ENCODE results near the gene GTSE1. TPM values are rescaled to one million over a fixed set of nuclear protein-coding genes. Genes with fewer than 3 reads are reported as not detected.

The GTSE1 gene
- total RNA-seq, 2 experiments from 2014 or later: 67.6 to 76.2 TPM

- Mint-ChIP-seq H3K4me1 (peaks cover 20% of the 10 kb centered on the region), H3K9me3 (no peaks in the 10 kb centered on the region), H3K36me3 (ENCODE audit: low read depth) (peaks cover 38% of the 10 kb centered on the region), H3K27me3 (no peaks in the 10 kb centered on the region), H3K27ac (no peak overlapping the region), H3K4me3 (no peak overlapping the region)
- DNase-seq: no peak
- CTCF ChIA-PET: no interaction called here
- POLR2A ChIA-PET: interaction anchor here (0.8 to 4.5 kb wide), 5 partner anchors 10 to 129 kb away, joined by 3 to 19 read pairs (median 4); partner anchors contain the start of gene GTSE1
Observed at GRCh38 chr22:46280063-46280817, 16.4 kb upstream of the GTSE1 start.

DNA sequence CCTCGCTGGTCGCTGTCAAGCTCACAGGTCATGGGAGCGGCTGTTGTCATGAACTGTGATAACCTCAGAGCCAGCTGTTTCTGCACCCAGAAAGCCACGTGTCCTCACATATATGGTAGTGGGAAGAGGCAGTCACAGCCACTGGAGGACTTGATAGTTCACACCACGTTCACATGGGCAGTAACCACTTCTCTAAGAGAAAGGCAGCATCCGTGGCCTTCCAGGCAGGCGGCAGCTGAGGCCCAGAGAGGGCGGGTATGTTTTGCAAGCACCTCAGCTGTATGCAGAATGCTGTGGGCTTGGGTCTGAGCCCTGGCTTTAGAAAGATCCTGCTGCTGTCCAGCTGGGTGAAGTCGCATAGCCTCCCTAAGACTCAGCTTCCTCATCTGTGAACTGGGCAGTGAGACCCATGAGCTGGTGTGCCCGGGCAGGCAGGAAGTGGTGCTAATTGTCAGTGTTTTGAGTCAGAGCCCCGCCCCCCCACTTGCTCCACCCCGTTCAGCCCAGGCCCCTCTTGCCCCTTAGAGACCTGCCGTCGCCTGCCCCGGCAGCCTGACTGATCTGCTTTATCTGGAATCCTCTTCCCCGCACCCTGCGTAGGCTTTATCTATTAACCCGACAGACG is 15.6 kb upstream of the GTSE1 start:
- no peaks in the 10 kb centered on the region for H3K27me3 Mint-ChIP-seq
- CTCF ChIA-PET: interaction anchor here (0.6 kb wide), 1 partner anchor 52 kb away, joined by 3 read pairs; no protein-coding TSS in a partner anchor
- H3K27ac Mint-ChIP-seq: peak overlapping the region; percentile 47
- H3K4me3 Mint-ChIP-seq: no peak overlapping the region
- H3K36me3 Mint-ChIP-seq (ENCODE audit: low read depth): peaks cover 37% of the 10 kb centered on the region
- H3K9me3 Mint-ChIP-seq: no peaks in the 10 kb centered on the region
- H3K4me1 Mint-ChIP-seq: peaks cover 17% of the 10 kb centered on the region
- no peak for DNase-seq
- POLR2A ChIA-PET: interaction anchor here (0.8 to 4.5 kb wide), 5 partner anchors 11 to 130 kb away, joined by 3 to 19 read pairs (median 4); partner anchors contain the start of gene GTSE1

DNA sequence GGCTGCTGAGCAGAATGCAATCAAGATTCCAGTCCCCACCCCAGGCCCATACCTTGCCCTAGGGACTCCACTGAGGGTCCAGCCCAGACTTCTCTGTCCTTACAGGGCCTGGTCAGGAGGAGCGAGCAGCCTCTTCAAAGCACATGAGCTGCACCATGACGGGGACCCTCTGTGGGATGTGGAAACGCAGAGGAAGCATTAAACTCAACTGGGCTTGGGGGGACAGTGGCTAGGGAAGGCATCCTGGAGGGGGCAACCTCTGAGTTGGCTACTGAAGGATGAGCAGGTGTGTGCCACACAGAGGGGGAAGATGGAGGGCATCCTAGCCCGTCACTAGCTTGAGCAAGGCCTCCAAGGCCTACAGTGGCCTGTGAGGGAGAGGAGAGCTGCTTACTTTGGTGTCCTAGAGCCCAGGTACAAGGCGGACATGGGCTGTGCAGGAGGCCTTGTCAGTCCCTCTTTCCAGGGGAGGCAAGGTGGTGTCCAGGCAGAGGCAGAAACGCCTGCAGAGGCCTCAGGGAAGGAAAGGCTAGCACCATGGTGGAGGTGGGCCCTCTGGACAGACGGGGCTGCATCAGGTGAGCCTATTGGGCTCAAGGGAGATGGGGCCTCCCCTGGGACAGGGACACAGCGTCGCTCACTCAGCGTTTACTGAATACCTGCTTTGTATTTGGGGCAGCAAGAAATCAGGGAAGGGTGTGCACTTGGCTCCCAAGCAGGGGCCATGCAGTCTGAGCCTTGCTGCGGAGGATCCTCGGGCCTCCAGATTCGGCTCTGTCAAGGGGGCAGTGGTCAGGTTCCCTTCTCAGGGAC is 14.6 kb upstream of the GTSE1 start:
- ChIA-PET POLR2A (interaction anchor here (4.5 kb wide), 1 partner anchor 14 kb away, joined by 19 read pairs; the partner anchor contains the start of gene GTSE1), CTCF (no interaction called here)
- no peaks in the 10 kb centered on the region for H3K9me3 Mint-ChIP-seq
- DNase-seq: no peak
- H3K36me3 Mint-ChIP-seq (ENCODE audit: low read depth): peaks cover 38% of the 10 kb centered on the region
- no peak overlapping the region for H3K4me3 Mint-ChIP-seq
- peaks cover 16% of the 10 kb centered on the region for H3K4me1 Mint-ChIP-seq
- no peaks in the 10 kb centered on the region for H3K27me3 Mint-ChIP-seq
- peak overlapping the region; percentile 24 for H3K27ac Mint-ChIP-seq

DNA sequence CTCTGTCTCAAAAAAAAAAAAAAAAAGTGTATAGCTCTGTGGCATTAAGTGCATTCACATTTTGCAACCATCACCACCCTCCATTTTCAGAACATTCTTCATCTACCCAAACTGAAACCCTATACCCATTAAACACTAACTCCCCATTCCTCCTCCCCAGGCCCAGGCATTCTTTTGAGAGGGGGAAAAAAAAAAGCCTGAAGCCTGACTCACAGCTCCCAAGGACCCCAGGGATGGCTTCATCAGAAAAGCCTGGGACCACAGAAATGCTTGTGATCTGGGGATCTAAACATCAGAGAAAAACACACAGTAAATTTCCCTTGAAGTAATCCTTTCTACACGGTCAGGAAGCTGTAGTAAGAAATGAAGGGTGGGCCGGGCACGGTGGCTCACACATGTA is 10.7 kb upstream of the GTSE1 start:
- ChIA-PET POLR2A (interaction anchor here (3.6 kb wide), 1 partner anchor 10 kb away, joined by 25 read pairs; the partner anchor contains the start of gene GTSE1), CTCF (no interaction called here)
- no peak for DNase-seq
- H3K36me3 Mint-ChIP-seq (ENCODE audit: low read depth): peaks cover 45% of the 10 kb centered on the region
- H3K4me1 Mint-ChIP-seq: peaks cover 38% of the 10 kb centered on the region
- no peaks in the 10 kb centered on the region for H3K27me3 Mint-ChIP-seq
- no peaks in the 10 kb centered on the region for H3K9me3 Mint-ChIP-seq
- H3K4me3 Mint-ChIP-seq: no peak overlapping the region
- peak overlapping the region; percentile 4 for H3K27ac Mint-ChIP-seq

- Mint-ChIP-seq H3K4me1 (peaks cover 35% of the 10 kb centered on the region), H3K27ac (peak overlapping the region; percentile 86), H3K36me3 (ENCODE audit: low read depth) (peaks cover 51% of the 10 kb centered on the region), H3K9me3 (peaks cover 2% of the 10 kb centered on the region), H3K4me3 (peak overlapping the region; percentile 66), H3K27me3 (no peaks in the 10 kb centered on the region)
- no peak for DNase-seq
- ChIA-PET CTCF (interaction anchor here (1.3 kb wide), 1 partner anchor 9 kb away, joined by 4 read pairs; the partner anchor contains the start of gene GTSE1), POLR2A (interaction anchor here (0.9 to 3.6 kb wide), 6 partner anchors 9 to 39 kb away, joined by 3 to 25 read pairs (median 4); partner anchors contain the start of genes CDPF1 and GTSE1)
Observed at GRCh38 chr22:46286941-46287872, 9.5 kb upstream of the GTSE1 start.

- POLR2A ChIA-PET: interaction anchor here (0.8 to 3.6 kb wide), 8 partner anchors 8 to 137 kb away, joined by 3 to 25 read pairs (median 4); partner anchors contain the start of genes CDPF1, GTSE1 and PPARA
- no peaks in the 10 kb centered on the region for H3K27me3 Mint-ChIP-seq
- DNase-seq: peak; percentile 81
- peak overlapping the region; percentile 86 for H3K27ac Mint-ChIP-seq
- H3K4me1 Mint-ChIP-seq: peaks cover 42% of the 10 kb centered on the region
- H3K9me3 Mint-ChIP-seq: peaks cover 6% of the 10 kb centered on the region
- H3K36me3 Mint-ChIP-seq (ENCODE audit: low read depth): peaks cover 60% of the 10 kb centered on the region
- CTCF ChIA-PET: interaction anchor here (1.3 kb wide), 1 partner anchor 8 kb away, joined by 4 read pairs; the partner anchor contains the start of gene GTSE1
- H3K4me3 Mint-ChIP-seq: peak overlapping the region; percentile 66
Observed at GRCh38 chr22:46287873-46288751, 8.6 kb upstream of the GTSE1 start.

DNA sequence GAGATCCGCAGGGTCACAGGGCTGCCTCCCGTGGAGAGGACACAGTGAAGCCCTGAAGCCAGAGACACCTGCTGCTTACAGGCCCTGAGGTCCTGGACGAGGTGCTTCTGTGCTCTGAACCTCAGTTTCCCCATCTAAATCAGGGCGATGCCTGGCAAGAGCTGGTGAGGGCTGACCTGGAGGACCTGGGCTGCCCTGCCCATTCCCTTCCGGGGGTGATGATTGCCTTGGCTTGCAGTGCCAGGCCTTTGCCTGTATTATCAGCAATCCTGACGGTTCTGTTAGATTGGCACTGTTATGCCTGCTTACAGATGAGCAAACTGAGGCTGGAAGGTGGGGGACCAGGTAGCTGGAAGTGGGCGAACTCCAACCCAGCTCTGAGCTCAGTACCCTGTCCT is 7.8 kb upstream of the GTSE1 start:
- peaks cover 45% of the 10 kb centered on the region for H3K4me1 Mint-ChIP-seq
- H3K9me3 Mint-ChIP-seq: peaks cover 6% of the 10 kb centered on the region
- H3K27me3 Mint-ChIP-seq: no peaks in the 10 kb centered on the region
- H3K27ac Mint-ChIP-seq: peak overlapping the region; percentile 86
- CTCF ChIA-PET: no interaction called here
- no peak overlapping the region for H3K4me3 Mint-ChIP-seq
- POLR2A ChIA-PET: interaction anchor here (0.8 to 3.6 kb wide), 5 partner anchors 8 to 138 kb away, joined by 3 to 25 read pairs (median 5); partner anchors contain the start of genes CDPF1, GTSE1 and PPARA
- no peak for DNase-seq
- peaks cover 64% of the 10 kb centered on the region for H3K36me3 Mint-ChIP-seq (ENCODE audit: low read depth)

DNA sequence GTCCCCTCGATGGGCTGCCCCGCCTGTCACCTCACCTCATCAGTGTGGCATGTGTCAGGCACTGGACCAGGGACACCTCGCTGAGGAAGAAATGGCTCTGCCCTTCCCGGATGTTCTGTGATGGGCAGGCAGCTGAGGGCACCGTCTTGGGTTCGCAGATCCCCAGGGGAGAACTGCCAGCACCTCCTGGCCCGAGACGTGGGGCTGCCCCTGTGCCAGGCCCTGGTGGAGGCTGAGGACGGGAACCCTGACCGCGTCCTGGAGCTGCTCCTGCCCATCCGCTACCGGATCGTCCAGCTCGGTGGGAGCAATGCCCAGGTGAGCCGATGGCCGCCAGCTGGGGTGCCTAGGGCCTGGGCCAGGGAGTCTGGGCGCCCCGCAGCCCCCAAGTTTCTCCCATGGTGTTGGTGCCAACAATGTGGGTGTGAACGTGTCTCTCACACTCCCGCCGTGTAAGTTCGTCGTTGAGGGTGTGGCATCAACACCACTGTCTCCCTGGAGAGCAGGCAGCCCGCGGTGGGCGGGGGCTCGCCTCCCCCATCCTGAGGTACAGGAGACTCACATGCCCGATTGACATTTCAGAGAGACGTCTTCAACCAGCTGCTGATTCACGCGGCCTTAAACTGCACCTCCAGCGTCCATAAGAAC is 7.3 kb upstream of the GTSE1 start:
- DNase-seq: no peak
- H3K4me1 Mint-ChIP-seq: peaks cover 45% of the 10 kb centered on the region
- H3K36me3 Mint-ChIP-seq (ENCODE audit: low read depth): peaks cover 59% of the 10 kb centered on the region
- H3K27ac Mint-ChIP-seq: no peak overlapping the region
- ChIA-PET POLR2A (interaction anchor here (0.8 to 3.6 kb wide), 4 partner anchors 7 to 138 kb away, joined by 3 to 25 read pairs (median 8); partner anchors contain the start of genes CDPF1, GTSE1 and PPARA), CTCF (no interaction called here)
- H3K27me3 Mint-ChIP-seq: no peaks in the 10 kb centered on the region
- no peak overlapping the region for H3K4me3 Mint-ChIP-seq
- H3K9me3 Mint-ChIP-seq: peaks cover 6% of the 10 kb centered on the region

- POLR2A ChIA-PET: interaction anchor here (2.5 kb wide), 1 partner anchor 40 kb away, joined by 10 read pairs; the partner anchor contains the start of gene CDPF1
- H3K27ac Mint-ChIP-seq: no peak overlapping the region
Observed at GRCh38 chr22:46290121-46290842, 6.4 kb upstream of the GTSE1 start.

More at GRCh38 chr22:46290121-46290842, 6.4 kb upstream of the GTSE1 start:
- Mint-ChIP-seq H3K4me1 (peaks cover 50% of the 10 kb centered on the region), H3K36me3 (ENCODE audit: low read depth) (peaks cover 60% of the 10 kb centered on the region), H3K27me3 (no peaks in the 10 kb centered on the region), H3K4me3 (no peak overlapping the region), H3K9me3 (peaks cover 6% of the 10 kb centered on the region)
- CTCF ChIA-PET: no interaction called here
- DNase-seq: no peak

Data from activated CD4-positive, alpha-beta memory T cell treated with anti-CD3 and anti-CD28 coated beads, Interleukin-2, amount 10 ng/mL, durations not matched to agents 7 days and 5 days (primary cell).